Esophagus muscularis mucosa (tissue), 4 donors: ENCODE measurements around the gene CPSF3. TPM values are rescaled to one million over a fixed set of nuclear protein-coding genes. Genes with fewer than 3 reads are reported as not detected.

ENCODE experiments used
- DNase-seq: peaks from one replicate; pipeline ENCODE4 v3.0.0-alpha.2; 2017; ENCODE audit errors: extremely low spot score
- H3K27ac ChIP-seq, 4 donors: fragments of 200-600 bp; sonication (generic); replicated peaks in 1 of 4; 1 replicate in 3 of 4; 2 replicates in 1 of 4; pipeline ENCODE4 v1.5.1; 2016 to 2019; ENCODE audit warnings: mild to moderate bottlenecking in 1 of 4
- H3K27me3 ChIP-seq, 4 donors: fragments of 200-600 bp; sonication (generic); one replicate each; pipeline versions ENCODE4 v1.5.1 to v1.6.0; 2016 to 2019
- H3K36me3 ChIP-seq, 4 donors: fragments of 200-600 bp; sonication (generic); one replicate each; pipeline ENCODE4 v1.5.1; 2016 to 2019
- H3K4me1 ChIP-seq, 4 donors: fragments of 200-600 bp; sonication (generic); one replicate each; pipeline ENCODE4 v1.5.1; 2016 to 2019
- H3K4me3 ChIP-seq, 4 donors: fragments of 200-600 bp; sonication (generic); 1 replicate in 2 of 4; 2 replicates in 2 of 4; pipeline ENCODE4 v1.5.1; 2016 to 2019; ENCODE audit warnings: mild to moderate bottlenecking in 4 of 4, moderate library complexity in 1 of 4
- H3K9me3 ChIP-seq, 4 donors: fragments of 200-600 bp; sonication (generic); 1 replicate in 3 of 4; 2 replicates in 1 of 4; pipeline ENCODE4 v1.5.1; 2016 to 2019
- EP300 ChIP-seq: sonication (generic); formaldehyde crosslinking; IDR thresholded peaks from one replicate; pipeline ENCODE4 v1.6.1; 2017; ENCODE audit warnings: antibody characterized with exemption
- POLR2A ChIP-seq: fragments of 450-650 bp; IDR thresholded peaks from one replicate; pipeline ENCODE4 v1.6.1; 2017; ENCODE audit warnings: antibody characterized with exemption, moderate library complexity, mild to moderate bottlenecking, low read depth
- POLR2AphosphoS5 ChIP-seq, 2 donors: sonication (generic); formaldehyde crosslinking; IDR thresholded peaks; one replicate each; pipeline ENCODE4 v1.6.1; 2017; ENCODE audit warnings: antibody characterized with exemption in 2 of 2
- WGBS: methylation state at CpG from one replicate; pipeline ENCODE4 v1.1.5; 2018; 5-methylcytosine and 5-hydroxymethylcytosine counted together
- intact Hi-C: fragments of 100-400 bp; cut with DNase I; formaldehyde crosslinking; loops from one replicate; pipeline ENCODE4 v1.15.1; 2023
- total RNA-seq, 4 donors: library from RNA; depleted of rRNA; stranded (reverse); fragments of >200 nt; gene quantifications; one replicate each; pipeline versions ENCODE4 v1.1.0 to v1.2.1, GENCODE V29; 2016
- TF ChIP-seq, protein P1 (sequence below), 3 experiments: fragments of 200-600 bp in 2 of 3; fragments of 450-650 bp in 1 of 3; sonication (generic) in 2 of 3; IDR thresholded peaks; one replicate each; pipeline ENCODE4 v1.5.1; 2017 to 2019; ENCODE audit warnings: antibody characterized with exemption in 3 of 3, mild to moderate bottlenecking in 2 of 3, moderate library complexity in 1 of 3

CPSF3 gene
- total RNA-seq, 4 donors from 2014 or later: 18.3 to 22.8 (median 20.7) TPM

DNA sequence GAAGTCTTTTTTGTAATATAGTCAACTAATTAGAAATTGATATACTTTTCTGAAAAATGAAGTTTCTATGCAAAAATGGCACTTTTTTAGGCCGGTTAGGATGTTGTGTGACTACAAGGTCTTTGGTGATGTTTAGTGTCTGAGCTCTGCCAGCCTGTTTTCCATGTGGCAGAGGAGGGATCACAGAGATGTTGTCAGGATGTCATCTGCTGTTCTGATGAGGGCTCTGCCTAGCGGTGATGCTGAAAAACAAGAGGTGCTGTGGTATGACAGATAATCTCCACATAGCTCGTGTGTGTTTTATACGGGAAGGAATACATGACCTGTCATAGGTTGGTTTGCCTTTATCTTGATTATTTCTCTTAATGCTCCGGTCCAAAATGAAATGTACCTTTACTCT is 38.9 kb downstream of the CPSF3 start:
- no peaks in the 10 kb centered on the region for H3K9me3 ChIP-seq
- H3K4me1 ChIP-seq: peaks cover 0 to 14% (median 9%) of the 10 kb centered on the region in 4 donors
- H3K27ac ChIP-seq: no peak overlapping the region
- intact Hi-C loops: no loop called here
- DNase-seq: no peak
- TF ChIP-seq POLR2A: no peak
- no peaks in the 10 kb centered on the region for H3K27me3 ChIP-seq
- no peak overlapping the region for H3K4me3 ChIP-seq
- H3K36me3 ChIP-seq: peaks cover 9 to 58% (median 38%) of the 10 kb centered on the region in 4 donors
- 82% methylated on average over 5 of the region's 5 CpGs for WGBS

DNA sequence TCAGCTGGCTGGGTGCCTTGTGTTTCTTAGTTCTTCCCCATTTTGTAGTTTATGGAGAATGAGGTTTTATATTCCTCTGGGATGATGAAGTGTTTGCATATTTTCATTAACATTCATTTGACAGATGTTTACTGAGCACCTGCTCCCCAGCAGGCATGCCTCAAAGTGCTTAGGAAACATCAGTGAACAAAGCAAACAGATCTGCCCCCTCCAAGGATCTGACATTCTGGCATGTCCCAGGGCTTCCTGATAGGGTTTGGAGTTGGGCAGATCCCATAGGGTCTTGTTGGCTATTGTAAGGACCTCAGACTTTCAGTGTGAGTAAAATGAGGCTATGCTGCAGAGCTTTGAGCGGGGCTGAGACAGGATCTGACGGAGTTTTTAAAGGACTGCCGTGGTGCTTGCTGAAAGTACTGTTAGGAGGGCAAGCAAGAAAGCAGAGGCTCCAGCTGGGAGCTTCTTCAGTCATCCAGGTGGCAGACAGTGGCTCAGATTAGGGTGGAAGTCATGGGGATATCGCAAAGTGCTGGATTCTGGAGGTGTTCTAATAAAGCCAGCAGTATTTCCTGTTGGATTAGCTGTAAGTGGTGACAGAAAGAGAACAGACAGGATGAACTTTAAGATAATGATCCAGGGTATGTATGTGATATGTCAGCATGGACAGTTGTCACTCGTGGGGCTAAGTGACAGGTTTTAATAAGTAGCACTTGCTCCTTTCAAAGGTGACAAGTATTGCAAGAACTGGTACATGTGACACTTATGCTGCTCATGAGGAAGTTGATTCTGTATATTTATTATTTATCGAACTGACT is 39.6 kb downstream of the CPSF3 start:
- Histone ChIP-seq H3K9me3 (no peaks in the 10 kb centered on the region), H3K27ac (peak overlapping the region in 2 of 4 donors; percentile 7 to 11), H3K27me3 (no peaks in the 10 kb centered on the region), H3K36me3 (peaks cover 7 to 58% (median 36%) of the 10 kb centered on the region in 4 donors), H3K4me1 (peaks cover 0 to 14% (median 9%) of the 10 kb centered on the region in 4 donors), H3K4me3 (no peak overlapping the region)
- TF ChIP-seq POLR2A (no peak), EP300 (no peak), POLR2AphosphoS5 (IDR thresholded peaks at IDR 0.05) (no peak)
- TF ChIP-seq, protein P1, sequence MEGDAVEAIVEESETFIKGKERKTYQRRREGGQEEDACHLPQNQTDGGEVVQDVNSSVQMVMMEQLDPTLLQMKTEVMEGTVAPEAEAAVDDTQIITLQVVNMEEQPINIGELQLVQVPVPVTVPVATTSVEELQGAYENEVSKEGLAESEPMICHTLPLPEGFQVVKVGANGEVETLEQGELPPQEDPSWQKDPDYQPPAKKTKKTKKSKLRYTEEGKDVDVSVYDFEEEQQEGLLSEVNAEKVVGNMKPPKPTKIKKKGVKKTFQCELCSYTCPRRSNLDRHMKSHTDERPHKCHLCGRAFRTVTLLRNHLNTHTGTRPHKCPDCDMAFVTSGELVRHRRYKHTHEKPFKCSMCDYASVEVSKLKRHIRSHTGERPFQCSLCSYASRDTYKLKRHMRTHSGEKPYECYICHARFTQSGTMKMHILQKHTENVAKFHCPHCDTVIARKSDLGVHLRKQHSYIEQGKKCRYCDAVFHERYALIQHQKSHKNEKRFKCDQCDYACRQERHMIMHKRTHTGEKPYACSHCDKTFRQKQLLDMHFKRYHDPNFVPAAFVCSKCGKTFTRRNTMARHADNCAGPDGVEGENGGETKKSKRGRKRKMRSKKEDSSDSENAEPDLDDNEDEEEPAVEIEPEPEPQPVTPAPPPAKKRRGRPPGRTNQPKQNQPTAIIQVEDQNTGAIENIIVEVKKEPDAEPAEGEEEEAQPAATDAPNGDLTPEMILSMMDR (IDR thresholded peaks at IDR 0.05): no peak
- 68% methylated on average over 6 of the region's 6 CpGs for WGBS
- no peak for DNase-seq
- intact Hi-C loops: no loop called here

DNA sequence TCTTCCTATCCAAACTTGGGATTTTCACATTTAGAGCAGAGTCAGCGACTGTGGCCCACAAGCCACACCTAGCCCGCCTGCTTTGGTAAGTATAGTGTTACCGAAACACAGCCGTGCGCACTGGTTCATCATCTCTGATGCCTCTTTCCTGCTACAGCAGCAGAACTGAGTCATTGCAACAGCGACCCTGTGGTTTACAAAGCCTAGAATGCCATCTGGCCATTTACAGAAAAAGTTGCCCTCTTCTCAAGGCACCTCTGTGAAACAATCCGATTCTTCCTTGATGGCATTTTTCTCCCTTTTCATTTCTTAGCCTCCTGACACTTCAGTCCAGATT is 40.2 kb downstream of the CPSF3 start:
- TF ChIP-seq, protein P1 (IDR thresholded peaks at IDR 0.05): no peak
- no peak for TF ChIP-seq EP300
- TF ChIP-seq POLR2AphosphoS5 (IDR thresholded peaks at IDR 0.05): no peak
- no peak for TF ChIP-seq POLR2A
- no peaks in the 10 kb centered on the region for H3K27me3 ChIP-seq
- peaks cover 0 to 14% (median 9%) of the 10 kb centered on the region in 4 donors for H3K4me1 ChIP-seq
- H3K27ac ChIP-seq: no peak overlapping the region
- 88% methylated on average over 7 of the region's 7 CpGs for WGBS
- peaks cover 5 to 59% (median 37%) of the 10 kb centered on the region in 4 donors for H3K36me3 ChIP-seq
- DNase-seq: no peak
- H3K4me3 ChIP-seq: no peak overlapping the region
- intact Hi-C loops: no loop called here
- H3K9me3 ChIP-seq: no peaks in the 10 kb centered on the region

DNA sequence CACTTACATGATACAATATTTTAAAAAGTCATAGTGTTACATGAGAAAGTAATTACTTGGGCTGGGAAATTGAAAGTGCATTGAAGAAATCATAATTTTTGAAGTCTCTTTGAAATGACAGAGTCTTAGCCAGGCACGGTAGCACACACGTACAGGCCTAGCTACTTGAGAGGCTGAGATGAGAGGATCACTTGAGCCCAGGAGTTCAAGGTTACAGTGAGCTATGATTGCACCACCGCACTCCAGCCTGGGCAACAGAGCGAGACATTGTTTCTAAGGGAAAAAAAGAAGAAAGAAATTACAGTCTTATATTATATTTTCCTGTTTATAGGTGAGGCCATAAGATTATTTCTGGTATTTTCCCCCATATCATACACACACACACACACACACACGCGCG is 41.7 kb downstream of the CPSF3 start:
- WGBS: 95% methylated on average over 7 of the region's 7 CpGs
- no peak for TF ChIP-seq EP300
- no peak for TF ChIP-seq POLR2A
- TF ChIP-seq, protein P1 (IDR thresholded peaks at IDR 0.05): no peak
- no peak for TF ChIP-seq POLR2AphosphoS5 (IDR thresholded peaks at IDR 0.05)
- H3K4me3 ChIP-seq: no peak overlapping the region
- H3K4me1 ChIP-seq: peaks cover 0 to 14% (median 9%) of the 10 kb centered on the region in 4 donors
- no peak overlapping the region for H3K27ac ChIP-seq
- DNase-seq: no peak
- no peaks in the 10 kb centered on the region for H3K27me3 ChIP-seq
- peaks cover 5 to 59% (median 38%) of the 10 kb centered on the region in 4 donors for H3K36me3 ChIP-seq
- intact Hi-C loops: no loop called here
- no peaks in the 10 kb centered on the region for H3K9me3 ChIP-seq

DNA sequence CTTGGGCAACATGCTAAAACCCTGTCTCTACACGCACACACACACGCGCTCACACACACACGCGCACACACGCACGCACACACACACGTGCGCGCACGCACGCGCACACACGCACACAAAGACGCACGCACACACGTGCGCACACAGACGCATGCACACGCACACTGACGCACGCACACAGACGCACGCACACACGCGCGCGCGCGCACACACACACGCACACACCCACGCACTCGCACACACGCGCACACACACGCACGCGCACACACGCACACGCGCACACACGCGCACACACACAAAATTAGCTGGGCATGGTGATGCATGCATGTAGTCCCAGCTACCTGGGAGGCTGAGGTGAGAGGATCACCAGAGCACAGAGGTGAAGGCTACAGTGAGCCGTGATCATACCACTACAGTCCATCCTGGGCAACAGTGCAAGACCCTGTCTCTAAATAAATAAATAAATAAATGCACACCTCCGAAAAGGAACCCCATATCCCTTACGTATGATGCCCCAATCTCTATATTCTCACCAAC is 42.8 kb downstream of the CPSF3 start:
- no peak overlapping the region for H3K4me3 ChIP-seq
- no peak for TF ChIP-seq EP300
- TF ChIP-seq, protein P1 (IDR thresholded peaks at IDR 0.05): no peak
- TF ChIP-seq POLR2A: no peak
- TF ChIP-seq POLR2AphosphoS5 (IDR thresholded peaks at IDR 0.05): no peak
- WGBS: 97% methylated on average over 46 of the region's 46 CpGs
- peaks cover 5 to 49% (median 31%) of the 10 kb centered on the region in 4 donors for H3K36me3 ChIP-seq
- H3K9me3 ChIP-seq: no peaks in the 10 kb centered on the region
- H3K27me3 ChIP-seq: no peaks in the 10 kb centered on the region
- peaks cover 0 to 14% (median 9%) of the 10 kb centered on the region in 4 donors for H3K4me1 ChIP-seq
- H3K27ac ChIP-seq: no peak overlapping the region
- no peak for DNase-seq
- intact Hi-C loops: no loop called here
